ENCODE measurements around the gene CIB2. TPM values are rescaled to one million over a fixed set of nuclear protein-coding genes. Genes with fewer than 3 reads are reported as not detected.
"Not testable (repeated sequence)": the region's sequence is repeated elsewhere in the genome, so short reads cannot be mapped to it uniquely, and the experiment has no call there.

The CIB2 gene
- total RNA-seq, 1 donor from 2014 or later: 16.4 TPM

GRCh38 chr15:78156653-78157052, 25.4 kb upstream of the CIB2 start:
- Mint-ChIP-seq H3K27ac (ENCODE audit: unreplicated experiment) (no peak overlapping the region), H3K4me3 (ENCODE audit: unreplicated experiment) (no peak overlapping the region)

DNA sequence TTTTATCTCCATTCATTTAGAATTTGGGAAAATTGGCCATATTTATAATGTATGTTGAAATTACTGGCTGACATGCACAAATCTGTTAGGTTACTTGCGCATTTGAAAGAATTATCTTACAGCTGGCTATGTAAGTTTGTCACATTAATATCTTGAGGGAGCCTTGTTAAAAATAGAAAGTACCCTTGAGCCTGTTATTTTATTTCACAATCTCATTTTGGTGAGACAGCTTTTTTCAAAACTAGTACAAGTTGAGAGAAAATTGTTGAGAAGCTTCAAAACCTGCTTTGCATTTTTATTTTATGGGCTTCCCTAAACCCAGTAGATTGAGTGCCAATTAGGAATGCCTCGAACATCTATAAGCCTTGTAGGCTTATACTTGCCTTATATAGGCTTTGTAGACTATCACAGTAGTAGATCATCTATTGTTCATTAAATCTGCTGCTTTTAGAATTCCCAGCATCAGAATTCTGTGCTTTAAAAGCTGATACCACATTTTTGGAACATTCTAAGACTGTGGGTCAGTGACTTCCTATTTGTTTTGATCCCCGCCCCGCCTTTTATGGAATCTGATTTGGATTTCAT, 24.2 kb upstream of the CIB2 start:
- Mint-ChIP-seq H3K36me3 (ENCODE audit: low read depth, unreplicated experiment) (no peaks in the 10 kb centered on the region), H3K9me3 (ENCODE audit: unreplicated experiment) (no peaks in the 10 kb centered on the region), H3K4me3 (ENCODE audit: unreplicated experiment) (no peak overlapping the region), H3K27ac (ENCODE audit: unreplicated experiment) (no peak overlapping the region), H3K4me1 (ENCODE audit: unreplicated experiment) (no peaks in the 10 kb centered on the region), H3K27me3 (ENCODE audit: unreplicated experiment) (no peaks in the 10 kb centered on the region)
- DNase-seq (ENCODE audit: low spot score): no peak
- TF ChIP-seq, protein P1, sequence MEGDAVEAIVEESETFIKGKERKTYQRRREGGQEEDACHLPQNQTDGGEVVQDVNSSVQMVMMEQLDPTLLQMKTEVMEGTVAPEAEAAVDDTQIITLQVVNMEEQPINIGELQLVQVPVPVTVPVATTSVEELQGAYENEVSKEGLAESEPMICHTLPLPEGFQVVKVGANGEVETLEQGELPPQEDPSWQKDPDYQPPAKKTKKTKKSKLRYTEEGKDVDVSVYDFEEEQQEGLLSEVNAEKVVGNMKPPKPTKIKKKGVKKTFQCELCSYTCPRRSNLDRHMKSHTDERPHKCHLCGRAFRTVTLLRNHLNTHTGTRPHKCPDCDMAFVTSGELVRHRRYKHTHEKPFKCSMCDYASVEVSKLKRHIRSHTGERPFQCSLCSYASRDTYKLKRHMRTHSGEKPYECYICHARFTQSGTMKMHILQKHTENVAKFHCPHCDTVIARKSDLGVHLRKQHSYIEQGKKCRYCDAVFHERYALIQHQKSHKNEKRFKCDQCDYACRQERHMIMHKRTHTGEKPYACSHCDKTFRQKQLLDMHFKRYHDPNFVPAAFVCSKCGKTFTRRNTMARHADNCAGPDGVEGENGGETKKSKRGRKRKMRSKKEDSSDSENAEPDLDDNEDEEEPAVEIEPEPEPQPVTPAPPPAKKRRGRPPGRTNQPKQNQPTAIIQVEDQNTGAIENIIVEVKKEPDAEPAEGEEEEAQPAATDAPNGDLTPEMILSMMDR (IDR thresholded peaks at IDR 0.05; ENCODE audit: unreplicated experiment): no peak

More at GRCh38 chr15:78156653-78157052, 25.4 kb upstream of the CIB2 start:
- H3K27me3 Mint-ChIP-seq (ENCODE audit: unreplicated experiment): no peaks in the 10 kb centered on the region
- no peaks in the 10 kb centered on the region for H3K36me3 Mint-ChIP-seq (ENCODE audit: low read depth, unreplicated experiment)
- no peak for DNase-seq (ENCODE audit: low spot score)
- TF ChIP-seq, protein P1 (IDR thresholded peaks at IDR 0.05; ENCODE audit: unreplicated experiment): no peak
- H3K4me1 Mint-ChIP-seq (ENCODE audit: unreplicated experiment): no peaks in the 10 kb centered on the region
- H3K9me3 Mint-ChIP-seq (ENCODE audit: unreplicated experiment): no peaks in the 10 kb centered on the region

- Mint-ChIP-seq H3K27ac (ENCODE audit: unreplicated experiment) (no peak overlapping the region), H3K4me1 (ENCODE audit: unreplicated experiment) (no peaks in the 10 kb centered on the region), H3K9me3 (ENCODE audit: unreplicated experiment) (no peaks in the 10 kb centered on the region), H3K36me3 (ENCODE audit: low read depth, unreplicated experiment) (no peaks in the 10 kb centered on the region), H3K4me3 (ENCODE audit: unreplicated experiment) (no peak overlapping the region), H3K27me3 (ENCODE audit: unreplicated experiment) (peaks cover 3% of the 10 kb centered on the region)
- no peak for DNase-seq (ENCODE audit: low spot score)
- TF ChIP-seq, protein P1 (IDR thresholded peaks at IDR 0.05; ENCODE audit: unreplicated experiment): no peak
Measured at GRCh38 chr15:78154955-78155354, 23.7 kb upstream of the CIB2 start.

GRCh38 chr15:78151075-78151474, 19.8 kb upstream of the CIB2 start:
- not testable (repeated sequence) for H3K27ac Mint-ChIP-seq (ENCODE audit: unreplicated experiment); H3K4me1 Mint-ChIP-seq (ENCODE audit: unreplicated experiment); H3K27me3 Mint-ChIP-seq (ENCODE audit: unreplicated experiment); DNase-seq (ENCODE audit: low spot score); H3K9me3 Mint-ChIP-seq (ENCODE audit: unreplicated experiment); H3K4me3 Mint-ChIP-seq (ENCODE audit: unreplicated experiment); H3K36me3 Mint-ChIP-seq (ENCODE audit: low read depth, unreplicated experiment)

DNA sequence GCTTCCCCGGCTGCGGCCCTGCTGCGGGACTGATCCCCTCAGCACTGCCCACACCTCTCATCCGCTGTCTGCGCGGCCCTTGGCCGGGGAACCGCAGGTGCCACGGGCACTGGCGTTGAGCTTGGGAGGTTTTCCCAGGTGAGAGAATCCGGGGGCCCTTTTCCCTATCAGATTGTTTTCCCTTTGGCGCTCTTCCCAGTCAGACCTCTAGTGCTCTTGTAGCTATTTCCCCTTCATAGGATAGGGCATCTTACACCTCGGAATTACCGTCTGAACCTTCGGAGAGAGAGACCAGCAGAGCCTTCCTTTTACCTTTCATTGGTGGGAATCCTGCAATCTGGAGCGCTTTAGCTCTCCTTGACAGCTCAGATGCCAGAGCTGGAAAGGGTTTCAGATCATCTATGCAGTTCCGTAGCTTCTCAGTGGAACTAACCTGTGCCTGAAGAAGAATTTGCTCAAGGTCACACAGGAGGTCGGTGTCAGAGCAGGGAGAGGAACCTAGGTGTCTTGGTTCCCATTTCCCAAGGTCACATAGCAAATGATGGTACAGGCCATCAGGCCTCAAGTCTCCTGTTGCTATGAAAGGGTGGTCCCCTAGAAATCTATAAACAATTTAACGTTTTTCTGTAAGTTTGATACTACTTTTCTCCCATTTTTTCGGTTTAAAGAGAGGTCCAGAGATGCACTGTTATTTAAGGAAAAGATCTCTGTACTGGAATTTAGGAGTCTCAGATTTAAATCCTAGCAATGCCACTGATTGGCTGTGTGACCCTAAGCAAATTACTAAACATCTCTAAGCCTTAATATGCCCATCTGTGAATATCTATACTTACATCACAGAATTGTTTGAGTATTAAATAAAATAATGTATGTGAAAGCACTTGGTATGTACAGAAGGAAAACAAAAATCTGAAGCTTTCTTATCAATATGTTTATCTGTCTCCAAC, 18.8 kb upstream of the CIB2 start:
- peaks cover 3% of the 10 kb centered on the region for H3K36me3 Mint-ChIP-seq (ENCODE audit: low read depth, unreplicated experiment)
- H3K27me3 Mint-ChIP-seq (ENCODE audit: unreplicated experiment): peaks cover 8% of the 10 kb centered on the region
- DNase-seq (ENCODE audit: low spot score): no peak
- H3K4me3 Mint-ChIP-seq (ENCODE audit: unreplicated experiment): peak overlapping the region; percentile 92
- no peaks in the 10 kb centered on the region for H3K9me3 Mint-ChIP-seq (ENCODE audit: unreplicated experiment)
- H3K27ac Mint-ChIP-seq (ENCODE audit: unreplicated experiment): no peak overlapping the region
- H3K4me1 Mint-ChIP-seq (ENCODE audit: unreplicated experiment): peaks cover 8% of the 10 kb centered on the region
- TF ChIP-seq, protein P1 (IDR thresholded peaks at IDR 0.05; ENCODE audit: unreplicated experiment): no peak
